Tibial nerve (tissue), 3 donors: ENCODE measurements around the gene DDX20.

Experiments
- POLR2A ChIP-seq, 2 donors: fragments of 450-650 bp; IDR thresholded peaks; one replicate each; pipeline ENCODE4 v1.6.1; 2017; ENCODE audit warnings: antibody characterized with exemption in 2 of 2, mild to moderate bottlenecking in 2 of 2, moderate library complexity in 2 of 2
- TF ChIP-seq, protein P1 (sequence below), 5 experiments: fragments of 200-600 bp in 3 of 5; fragments of 450-650 bp in 2 of 5; sonication (generic) in 3 of 5; IDR thresholded peaks; one replicate each; pipeline ENCODE4 v1.5.1; 2016 to 2019; ENCODE audit warnings: antibody characterized with exemption in 5 of 5, mild to moderate bottlenecking in 3 of 5, moderate library complexity in 2 of 5

DNA sequence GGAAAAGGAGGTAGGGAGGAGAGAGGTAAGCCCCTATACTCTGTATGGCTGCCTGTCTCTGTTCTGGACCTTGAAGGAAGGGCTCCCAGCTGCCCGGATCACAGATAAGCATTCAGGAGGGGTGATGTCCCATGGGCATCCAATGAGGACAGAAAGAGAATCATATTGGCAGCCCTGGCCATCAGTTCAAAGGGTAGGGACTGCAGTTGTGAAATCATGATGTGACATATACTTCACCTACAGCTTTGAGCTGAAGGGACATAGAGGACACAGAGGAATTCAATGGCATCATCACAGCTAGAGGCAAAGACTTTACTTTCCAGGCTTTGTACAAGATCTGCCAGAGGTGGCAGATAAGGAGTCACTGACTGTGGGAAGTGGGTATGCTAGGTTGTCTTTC is 21.6 kb downstream of the DDX20 start:
- TF ChIP-seq, protein P1, sequence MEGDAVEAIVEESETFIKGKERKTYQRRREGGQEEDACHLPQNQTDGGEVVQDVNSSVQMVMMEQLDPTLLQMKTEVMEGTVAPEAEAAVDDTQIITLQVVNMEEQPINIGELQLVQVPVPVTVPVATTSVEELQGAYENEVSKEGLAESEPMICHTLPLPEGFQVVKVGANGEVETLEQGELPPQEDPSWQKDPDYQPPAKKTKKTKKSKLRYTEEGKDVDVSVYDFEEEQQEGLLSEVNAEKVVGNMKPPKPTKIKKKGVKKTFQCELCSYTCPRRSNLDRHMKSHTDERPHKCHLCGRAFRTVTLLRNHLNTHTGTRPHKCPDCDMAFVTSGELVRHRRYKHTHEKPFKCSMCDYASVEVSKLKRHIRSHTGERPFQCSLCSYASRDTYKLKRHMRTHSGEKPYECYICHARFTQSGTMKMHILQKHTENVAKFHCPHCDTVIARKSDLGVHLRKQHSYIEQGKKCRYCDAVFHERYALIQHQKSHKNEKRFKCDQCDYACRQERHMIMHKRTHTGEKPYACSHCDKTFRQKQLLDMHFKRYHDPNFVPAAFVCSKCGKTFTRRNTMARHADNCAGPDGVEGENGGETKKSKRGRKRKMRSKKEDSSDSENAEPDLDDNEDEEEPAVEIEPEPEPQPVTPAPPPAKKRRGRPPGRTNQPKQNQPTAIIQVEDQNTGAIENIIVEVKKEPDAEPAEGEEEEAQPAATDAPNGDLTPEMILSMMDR (IDR thresholded peaks at IDR 0.05): no peak
- TF ChIP-seq POLR2A (IDR thresholded peaks at IDR 0.05): no peak
